ELF-1 (cell line): ENCODE data around the gene C19orf33.

Experiments used
- DNase-seq: peaks from one replicate; pipeline ENCODE4 v3.0.0-alpha.2; 2016; ENCODE audit warnings: low read depth, low spot score

The C19orf33 gene

GRCh38 chr19:38308926-38309614 is 5.0 kb downstream of the C19orf33 start:
- DNase-seq: no peak

DNA sequence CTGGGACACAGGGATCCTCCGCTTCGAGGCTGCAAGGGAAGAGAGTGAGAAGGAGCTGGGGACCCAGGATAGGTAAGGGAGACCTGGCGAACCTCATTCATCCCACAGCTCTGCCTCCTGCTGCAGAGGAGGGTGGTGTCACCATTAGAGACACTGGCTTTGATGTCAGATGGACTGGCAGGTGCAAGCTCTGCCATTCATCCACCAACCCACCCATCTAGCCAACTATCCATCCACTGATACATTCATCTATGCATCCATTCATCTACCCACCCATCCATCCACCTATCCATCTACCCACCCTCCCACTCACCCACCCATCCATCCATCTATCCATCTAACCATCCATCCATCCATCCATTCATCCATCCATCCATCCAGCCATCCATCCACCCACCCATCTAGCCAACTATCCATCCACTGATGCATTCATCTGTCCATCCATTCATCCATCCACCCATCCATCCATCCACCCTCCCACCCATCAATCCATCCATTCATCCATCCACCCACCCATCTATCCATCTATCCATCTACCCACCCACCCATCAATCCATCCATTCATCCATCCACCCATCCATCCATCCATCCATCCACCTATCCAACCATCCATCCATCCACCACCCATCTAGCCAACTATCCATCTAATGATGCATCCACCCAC is 5.7 kb downstream of the C19orf33 start:
- no peak for DNase-seq

DNA sequence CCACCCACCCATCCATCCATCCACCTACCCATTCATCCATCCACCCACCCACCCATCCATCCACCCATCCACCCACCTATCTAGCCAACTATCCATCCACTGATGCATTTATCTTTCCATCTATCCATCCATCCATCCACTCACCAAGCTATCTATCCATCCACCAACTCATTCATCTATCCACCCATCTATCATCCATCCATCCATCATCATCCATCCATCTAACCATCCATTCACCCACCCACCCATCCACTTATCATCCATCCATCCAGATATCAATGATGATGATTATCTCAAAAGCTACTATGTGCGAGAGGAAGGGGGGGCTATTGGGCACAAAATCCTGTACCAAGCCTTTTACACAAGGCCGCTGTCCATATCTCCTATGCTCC is 6.2 kb downstream of the C19orf33 start:
- DNase-seq: no peak

DNA sequence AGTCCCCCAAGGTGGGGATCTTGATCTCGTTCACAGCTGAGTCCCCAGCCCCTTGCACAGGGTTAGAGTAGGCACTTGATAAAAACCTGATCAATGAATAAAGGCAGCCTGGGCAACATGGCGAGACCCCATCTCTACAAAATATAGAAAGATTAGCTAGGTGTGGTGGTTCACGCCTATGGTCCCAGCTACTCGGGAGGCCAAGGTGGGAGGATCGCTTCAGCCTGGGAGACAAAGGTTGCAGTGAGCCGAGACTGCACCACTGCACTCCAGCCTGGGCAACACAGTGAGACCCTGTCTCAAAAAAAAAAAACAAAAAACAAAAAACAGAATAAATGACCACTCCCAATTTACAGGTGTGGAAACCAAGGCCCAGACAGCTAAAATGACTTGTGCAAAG is 6.9 kb downstream of the C19orf33 start:
- DNase-seq: no peak

DNA sequence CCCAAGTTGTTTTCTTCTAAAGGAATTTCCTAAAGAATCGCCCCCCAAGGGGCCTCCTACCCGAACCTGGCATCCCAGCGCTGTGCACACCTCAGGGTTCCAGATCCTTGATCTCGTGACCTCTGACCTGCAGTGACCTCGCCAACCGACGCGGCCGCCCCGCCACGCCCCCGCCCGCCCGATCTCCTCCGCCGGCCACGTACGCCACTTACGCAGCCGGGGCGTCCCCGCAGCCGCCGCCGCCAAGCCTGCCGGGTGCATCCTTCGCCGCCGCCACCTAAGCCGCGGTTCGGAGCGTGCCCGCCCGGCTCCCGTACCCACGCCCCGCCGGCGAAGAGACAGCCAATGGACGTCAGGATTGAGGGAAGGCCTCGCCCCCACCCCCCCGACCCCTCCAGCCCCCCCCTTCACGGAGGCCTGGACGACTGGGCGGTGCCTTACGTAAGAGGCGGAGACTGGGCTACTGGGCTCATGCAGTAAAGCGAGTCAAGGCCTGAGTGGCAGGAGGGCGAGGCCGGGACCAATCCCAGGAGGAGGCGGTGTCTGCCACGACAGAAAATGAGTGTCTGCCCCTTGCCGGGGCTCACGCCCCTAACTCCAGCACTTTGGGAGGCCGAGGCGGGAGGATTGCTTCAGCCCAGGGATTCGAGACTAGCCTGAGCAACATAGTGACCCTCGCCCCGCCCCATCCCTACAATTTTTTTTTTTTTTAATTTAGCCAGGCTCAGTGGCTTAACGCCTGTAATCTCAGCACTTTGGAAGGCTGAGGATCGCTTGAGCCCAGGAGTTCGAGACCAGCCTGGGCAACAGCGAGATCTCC is 11.8 kb downstream of the C19orf33 start, which contains the start of gene YIF1B:
Gene YIF1B, minus strand, starts transcription at position 291 of the 820 bp plus-strand sequence. Its CDS starts 30 bp downstream, at position 261.
- peak; percentile 97 for DNase-seq

- no peak for DNase-seq
Measured at GRCh38 chr19:38316477-38317067, 12.5 kb downstream of the C19orf33 start.

GRCh38 chr19:38317104-38317612 is 13.1 kb downstream of the C19orf33 start:
- no peak for DNase-seq

DNA sequence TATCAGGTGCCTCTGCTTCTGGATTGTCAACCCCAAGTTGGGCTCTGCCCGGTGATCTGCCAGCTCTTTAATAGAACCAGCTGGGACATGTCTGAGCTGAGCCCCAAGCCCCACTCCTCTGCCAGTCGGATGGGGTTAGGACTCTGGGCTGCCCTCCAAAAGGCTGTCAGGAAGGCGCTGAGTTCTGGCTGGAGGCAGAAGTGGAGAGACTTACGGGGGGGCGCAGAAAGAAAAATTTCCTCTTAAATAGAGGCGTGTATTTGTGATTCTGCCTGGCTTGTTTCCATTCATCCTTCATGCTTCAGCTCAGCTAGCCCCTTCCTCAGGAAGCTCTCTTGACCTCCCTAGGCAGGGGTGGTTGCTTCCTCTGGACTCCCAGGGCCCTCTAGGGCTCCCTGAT is 14.6 kb downstream of the C19orf33 start:
- no peak for DNase-seq

DNA sequence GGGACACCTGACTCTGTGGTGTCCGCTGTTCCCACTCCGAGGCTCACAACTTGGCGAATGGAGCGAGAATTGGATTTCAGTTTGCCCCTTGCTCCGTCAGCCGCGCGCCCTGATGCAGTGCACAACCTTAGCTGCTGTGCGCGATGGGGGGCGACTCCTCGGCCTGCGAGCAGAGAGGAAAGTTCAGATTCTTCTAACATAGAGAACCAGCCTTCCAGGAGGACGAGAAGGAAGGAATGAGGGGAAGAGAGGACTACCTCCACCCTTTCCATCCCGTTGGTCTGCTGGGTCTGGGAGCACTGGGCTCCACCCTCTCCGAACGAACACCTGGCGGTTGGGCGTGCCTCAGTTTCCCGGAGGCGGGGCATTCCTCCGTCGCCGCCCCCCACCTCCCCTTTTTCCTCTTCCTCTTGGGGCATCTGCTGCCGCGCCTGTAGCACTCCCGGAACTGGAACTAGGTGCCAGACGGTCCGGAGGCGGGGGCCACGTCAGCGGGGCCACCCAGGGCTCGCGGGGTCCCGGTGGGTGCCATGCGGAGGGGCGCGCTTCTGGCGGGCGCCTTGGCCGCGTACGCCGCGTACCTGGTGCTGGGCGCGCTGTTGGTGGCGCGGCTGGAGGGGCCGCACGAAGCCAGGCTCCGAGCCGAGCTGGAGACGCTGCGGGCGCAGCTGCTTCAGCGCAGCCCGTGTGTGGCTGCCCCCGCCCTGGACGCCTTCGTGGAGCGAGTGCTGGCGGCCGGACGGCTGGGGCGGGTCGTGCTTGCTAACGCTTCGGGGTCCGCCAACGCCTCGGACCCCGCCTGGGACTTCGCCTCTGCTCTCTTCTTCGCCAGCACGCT is 15.6 kb downstream of the C19orf33 start, which contains the start of gene KCNK6:
Gene KCNK6, plus strand, starts transcription at position 425 of the 838 bp plus-strand sequence. Its CDS starts 106 bp downstream, at position 531.
- DNase-seq: peak; percentile 44

GRCh38 chr19:38320969-38321339 is 16.9 kb downstream of the C19orf33 start:
- DNase-seq: no peak

GRCh38 chr19:38321646-38322196 is 17.7 kb downstream of the C19orf33 start:
- DNase-seq: no peak

DNA sequence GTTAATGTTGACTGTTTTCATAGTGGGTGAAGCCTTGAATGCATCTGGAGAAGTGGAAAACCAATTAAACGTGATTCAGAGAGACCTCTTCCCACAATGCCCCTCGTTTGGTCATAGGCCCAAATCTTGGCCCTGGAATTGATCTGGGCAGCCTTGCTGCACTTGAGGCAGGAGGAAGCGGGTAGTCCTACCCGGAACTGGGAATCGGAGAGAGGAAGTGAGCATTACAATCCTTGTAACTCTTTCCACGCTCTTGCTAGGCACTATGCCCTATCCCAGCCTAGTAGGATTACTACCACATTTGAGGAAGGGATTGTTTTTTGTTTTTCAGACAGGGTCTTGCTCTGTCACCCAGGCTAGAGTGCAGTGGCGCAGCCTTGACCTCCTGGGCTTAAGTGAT is 19.2 kb downstream of the C19orf33 start:
- DNase-seq: no peak

- no peak for DNase-seq
Measured at GRCh38 chr19:38324431-38324830, 20.4 kb downstream of the C19orf33 start.

DNA sequence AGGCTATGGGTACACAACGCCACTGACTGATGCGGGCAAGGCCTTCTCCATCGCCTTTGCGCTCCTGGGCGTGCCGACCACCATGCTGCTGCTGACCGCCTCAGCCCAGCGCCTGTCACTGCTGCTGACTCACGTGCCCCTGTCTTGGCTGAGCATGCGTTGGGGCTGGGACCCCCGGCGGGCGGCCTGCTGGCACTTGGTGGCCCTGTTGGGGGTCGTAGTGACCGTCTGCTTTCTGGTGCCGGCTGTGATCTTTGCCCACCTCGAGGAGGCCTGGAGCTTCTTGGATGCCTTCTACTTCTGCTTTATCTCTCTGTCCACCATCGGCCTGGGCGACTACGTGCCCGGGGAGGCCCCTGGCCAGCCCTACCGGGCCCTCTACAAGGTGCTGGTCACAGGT is 22.5 kb downstream of the C19orf33 start:
- no peak for DNase-seq

GRCh38 chr19:38329651-38330050 is 25.6 kb downstream of the C19orf33 start:
- DNase-seq: no peak

DNA sequence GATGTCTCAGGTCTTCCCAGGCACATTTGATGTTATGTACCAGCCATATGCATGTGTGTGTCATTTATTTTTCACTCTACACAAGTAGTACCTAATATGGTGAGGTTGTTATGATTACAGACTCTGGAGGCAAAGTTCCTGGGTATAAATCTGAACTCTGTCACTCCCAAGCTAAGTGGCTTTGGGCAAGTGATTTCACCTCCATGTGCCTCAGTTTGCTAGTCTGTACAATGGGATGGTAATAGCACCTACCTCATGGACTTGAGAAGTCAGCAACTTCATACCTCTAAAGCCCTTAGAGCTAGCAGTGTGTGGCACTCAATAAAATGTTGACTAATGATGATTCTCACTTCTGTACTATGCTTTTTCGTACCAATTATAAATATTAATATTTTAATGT is 27.7 kb downstream of the C19orf33 start:
- DNase-seq: no peak

DNA sequence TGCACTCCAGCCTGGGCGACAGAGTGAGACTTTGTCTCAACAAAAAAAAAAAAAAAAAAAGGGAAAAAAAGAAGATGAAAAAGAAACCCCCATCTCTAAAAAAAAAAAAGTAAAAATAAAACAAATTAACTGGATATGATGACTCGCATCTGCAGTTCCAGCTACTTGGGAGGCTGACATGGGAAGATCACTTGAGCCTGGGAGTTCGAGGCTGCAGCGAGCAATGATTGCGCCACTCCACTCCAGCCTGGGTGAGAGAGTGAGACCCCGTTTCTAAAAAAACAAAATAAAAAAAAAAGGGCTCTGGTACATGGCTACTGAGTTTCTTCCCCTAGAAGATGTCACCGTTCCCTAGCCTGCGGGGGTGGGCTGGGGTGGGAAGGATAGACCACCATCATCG is 29.2 kb downstream of the C19orf33 start:
- DNase-seq: no peak

DNA sequence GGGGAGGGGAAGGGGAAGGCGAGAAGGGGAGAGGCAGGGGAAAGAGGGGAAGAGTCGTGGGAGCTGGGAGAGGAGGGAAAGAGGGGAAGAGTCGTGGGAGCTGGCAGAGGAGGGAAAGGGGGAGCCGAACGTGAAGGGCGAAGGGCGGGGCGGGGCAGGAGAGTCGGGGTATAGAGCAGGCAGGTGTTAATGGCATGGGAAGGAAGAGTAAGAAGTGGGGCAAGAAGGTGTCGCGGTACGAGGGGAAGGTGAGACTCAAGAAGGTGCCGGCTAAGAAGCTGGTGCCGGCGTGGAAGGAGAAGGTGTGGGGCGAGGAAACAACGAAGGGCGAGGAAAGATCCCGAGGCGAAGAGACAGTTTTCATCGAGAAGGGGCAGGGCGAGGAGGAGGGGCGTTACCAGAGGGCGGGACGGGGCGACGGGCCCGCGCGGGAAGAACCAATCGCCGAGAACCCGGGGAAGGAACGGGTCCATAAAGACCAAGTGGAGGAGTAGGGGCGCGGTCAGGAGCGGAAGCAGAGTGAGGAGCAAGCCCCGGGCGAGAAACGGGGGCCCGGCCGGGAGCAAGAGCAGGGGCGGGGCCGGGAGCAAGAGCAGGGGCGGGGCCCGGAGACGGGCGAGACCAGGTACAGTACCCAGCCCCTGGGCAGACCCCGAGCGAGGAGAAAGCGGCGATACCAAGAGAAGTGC is 32.0 kb downstream of the C19orf33 start:
- peak; percentile 97 for DNase-seq

GRCh38 chr19:38336638-38337359 is 32.7 kb downstream of the C19orf33 start:
- peak; percentile 96 for DNase-seq
